ENCODE data around the gene CPNE5. TPM values are rescaled to one million over a fixed set of nuclear protein-coding genes. Genes with fewer than 3 reads are reported as not detected.

The CPNE5 gene
- total and polyA plus RNA-seq, 7 experiments from 2014 or later = 0.09 to 5.1 (median 1.3) TPM; not detected in 1

GRCh38 chr6:36851626-36852025 is 12.4 kb upstream of the CPNE5 start:
- H3K36me3 ChIP-seq (ENCODE audit: control insufficient read depth in 2 of 3, insufficient read depth in 3 of 3, low read length in 3 of 3) = peaks cover 0 to 42% (median 0%) of the 10 kb centered on the region in 3 experiments
- Mint-ChIP-seq H3K36me3 (peaks cover 14 to 57% (median 37%) of the 10 kb centered on the region in 5 donors), H3K4me1 (peaks cover 0 to 13% (median 7%) of the 10 kb centered on the region in 7 donors), H3K27me3 (peaks cover 0 to 5% (median 5%) of the 10 kb centered on the region in 5 donors), H3K4me3 (no peak overlapping the region), H3K9me3 (peaks cover 0 to 23% (median 11%) of the 10 kb centered on the region in 11 donors), H3K27ac (no peak overlapping the region)
- DNase-seq (no peak), ATAC-seq (no peak)
- ChIA-PET POLR2A (no interaction called here), CTCF (interaction anchor here (0.5 to 4.3 kb wide), 8 partner anchors 24 to 339 kb away, joined by 3 to 16 read pairs (median 4); no protein-coding TSS in a partner anchor)
- peaks cover 0 to 13% (median 0%) of the 10 kb centered on the region in 3 experiments for H3K9me3 ChIP-seq (ENCODE audit: control insufficient read depth in 2 of 3, low read length in 3 of 3)
- H3K4me3 ChIP-seq (ENCODE audit: low read length) = no peak overlapping the region
- H3K4me1 ChIP-seq (ENCODE audit: control insufficient read depth in 2 of 2, insufficient read depth in 2 of 2, low read length in 2 of 2) = no peaks in the 10 kb centered on the region
- H3K27me3 ChIP-seq (ENCODE audit: control insufficient read depth in 2 of 2, insufficient read depth in 2 of 2, low read length in 2 of 2) = no peaks in the 10 kb centered on the region
- intact Hi-C loops (cut with micrococcal nuclease) = loop anchor here (1.0 to 5.0 kb wide), 3 partner anchors 69 to 229 kb away; no protein-coding TSS in a partner anchor
- no peak overlapping the region for H3K27ac ChIP-seq (ENCODE audit: low read depth, low read length)

GRCh38 chr6:36851149-36851614 is 11.9 kb upstream of the CPNE5 start:
- Histone ChIP-seq H3K4me1 (ENCODE audit: control insufficient read depth in 2 of 2, insufficient read depth in 2 of 2, low read length in 2 of 2) (no peaks in the 10 kb centered on the region), H3K4me3 (ENCODE audit: low read length) (no peak overlapping the region), H3K27me3 (ENCODE audit: control insufficient read depth in 2 of 2, insufficient read depth in 2 of 2, low read length in 2 of 2) (no peaks in the 10 kb centered on the region), H3K27ac (ENCODE audit: low read depth, low read length) (no peak overlapping the region), H3K36me3 (ENCODE audit: control insufficient read depth in 2 of 3, insufficient read depth in 3 of 3, low read length in 3 of 3) (peaks cover 0 to 37% (median 0%) of the 10 kb centered on the region in 3 experiments), H3K9me3 (ENCODE audit: control insufficient read depth in 2 of 3, low read length in 3 of 3) (peaks cover 0 to 13% (median 0%) of the 10 kb centered on the region in 3 experiments)
- ChIA-PET CTCF (interaction anchor here (0.6 to 4.3 kb wide), 6 partner anchors 15 to 93 kb away, joined by 3 to 16 read pairs (median 4); no protein-coding TSS in a partner anchor), POLR2A (no interaction called here)
- intact Hi-C loops (cut with micrococcal nuclease) = loop anchor here (1.0 to 5.0 kb wide), 3 partner anchors 69 to 228 kb away; no protein-coding TSS in a partner anchor
- Mint-ChIP-seq H3K9me3 (peaks cover 0 to 23% (median 11%) of the 10 kb centered on the region in 11 donors), H3K4me3 (no peak overlapping the region), H3K27me3 (peaks cover 0 to 5% (median 5%) of the 10 kb centered on the region in 5 donors), H3K4me1 (peaks cover 0 to 13% (median 7%) of the 10 kb centered on the region in 7 donors), H3K36me3 (peaks cover 14 to 53% (median 34%) of the 10 kb centered on the region in 5 donors), H3K27ac (no peak overlapping the region)
- DNase-seq (peak in 5 of 9 donors; percentile 38 to 54 (median 44)), ATAC-seq (no peak)

GRCh38 chr6:36850021-36850420 is 10.8 kb upstream of the CPNE5 start:
- Histone ChIP-seq H3K27ac (ENCODE audit: low read depth, low read length) (no peak overlapping the region), H3K4me1 (ENCODE audit: control insufficient read depth in 2 of 2, insufficient read depth in 2 of 2, low read length in 2 of 2) (no peaks in the 10 kb centered on the region), H3K9me3 (ENCODE audit: control insufficient read depth in 2 of 3, low read length in 3 of 3) (peaks cover 0 to 13% (median 0%) of the 10 kb centered on the region in 3 experiments), H3K4me3 (ENCODE audit: low read length) (no peak overlapping the region), H3K36me3 (ENCODE audit: control insufficient read depth in 2 of 3, insufficient read depth in 3 of 3, low read length in 3 of 3) (peaks cover 0 to 25% (median 0%) of the 10 kb centered on the region in 3 experiments), H3K27me3 (ENCODE audit: control insufficient read depth in 2 of 2, insufficient read depth in 2 of 2, low read length in 2 of 2) (no peaks in the 10 kb centered on the region)
- ChIA-PET CTCF (interaction anchor here (0.5 to 4.3 kb wide), 6 partner anchors 16 to 1122 kb away, joined by 3 to 16 read pairs (median 4); partner anchors contain the start of gene C6orf89), POLR2A (no interaction called here)
- intact Hi-C loops (cut with micrococcal nuclease) = loop anchor here (2.0 to 5.0 kb wide), 2 partner anchors 68 to 227 kb away; no protein-coding TSS in a partner anchor
- Mint-ChIP-seq H3K4me3 (no peak overlapping the region), H3K27me3 (peaks cover 0 to 5% (median 5%) of the 10 kb centered on the region in 5 donors), H3K36me3 (peaks cover 14 to 44% (median 30%) of the 10 kb centered on the region in 5 donors), H3K9me3 (peaks cover 0 to 23% (median 11%) of the 10 kb centered on the region in 11 donors), H3K4me1 (peaks cover 0 to 13% (median 7%) of the 10 kb centered on the region in 7 donors), H3K27ac (peak overlapping the region in 1 of 9 donors; percentile 57)
- no peak for ATAC-seq
- no peak for DNase-seq

- H3K9me3 Mint-ChIP-seq = peaks cover 0 to 23% (median 11%) of the 10 kb centered on the region in 11 donors
- no peaks in the 10 kb centered on the region for H3K27me3 ChIP-seq (ENCODE audit: control insufficient read depth in 2 of 2, insufficient read depth in 2 of 2, low read length in 2 of 2)
- peak overlapping the region in 1 of 9 donors; percentile 21 for H3K27ac Mint-ChIP-seq
- ATAC-seq (no peak), DNase-seq (no peak)
- no peak overlapping the region for H3K4me3 ChIP-seq (ENCODE audit: low read length)
- H3K9me3 ChIP-seq (ENCODE audit: control insufficient read depth in 2 of 3, low read length in 3 of 3) = peaks cover 0 to 13% (median 0%) of the 10 kb centered on the region in 3 experiments
- POLR2A ChIA-PET = no interaction called here
- H3K4me3 Mint-ChIP-seq = peak overlapping the region in 2 of 10 donors; percentile 13 to 58
- H3K27ac ChIP-seq (ENCODE audit: low read depth, low read length) = no peak overlapping the region
- no peaks in the 10 kb centered on the region for H3K4me1 ChIP-seq (ENCODE audit: control insufficient read depth in 2 of 2, insufficient read depth in 2 of 2, low read length in 2 of 2)
- peaks cover 0 to 5% (median 5%) of the 10 kb centered on the region in 5 donors for H3K27me3 Mint-ChIP-seq
- intact Hi-C loops (cut with micrococcal nuclease) = no loop called here
- peaks cover 0 to 13% (median 7%) of the 10 kb centered on the region in 7 donors for H3K4me1 Mint-ChIP-seq
- peaks cover 8 to 34% (median 21%) of the 10 kb centered on the region in 5 donors for H3K36me3 Mint-ChIP-seq
- CTCF ChIA-PET = interaction anchor here (1.0 to 4.3 kb wide), 4 partner anchors 16 to 82 kb away, joined by 3 to 16 read pairs (median 4); partner anchors contain the start of gene C6orf89
- H3K36me3 ChIP-seq (ENCODE audit: control insufficient read depth in 2 of 3, insufficient read depth in 3 of 3, low read length in 3 of 3) = peaks cover 0 to 14% (median 0%) of the 10 kb centered on the region in 3 experiments
Observed at GRCh38 chr6:36848658-36849441, 9.6 kb upstream of the CPNE5 start.

- Histone ChIP-seq H3K27ac (ENCODE audit: low read depth, low read length) (no peak overlapping the region), H3K4me1 (ENCODE audit: control insufficient read depth in 2 of 2, insufficient read depth in 2 of 2, low read length in 2 of 2) (no peaks in the 10 kb centered on the region), H3K4me3 (ENCODE audit: low read length) (no peak overlapping the region), H3K9me3 (ENCODE audit: control insufficient read depth in 2 of 3, low read length in 3 of 3) (peaks cover 0 to 13% (median 0%) of the 10 kb centered on the region in 3 experiments), H3K36me3 (ENCODE audit: control insufficient read depth in 2 of 3, insufficient read depth in 3 of 3, low read length in 3 of 3) (peaks cover 0 to 5% (median 0%) of the 10 kb centered on the region in 3 experiments), H3K27me3 (ENCODE audit: control insufficient read depth in 2 of 2, insufficient read depth in 2 of 2, low read length in 2 of 2) (peaks cover 0 to 3% of the 10 kb centered on the region in 2 donors)
- H3K27me3 Mint-ChIP-seq = peaks cover 0 to 5% (median 5%) of the 10 kb centered on the region in 5 donors
- peaks cover 0 to 23% (median 11%) of the 10 kb centered on the region in 11 donors for H3K9me3 Mint-ChIP-seq
- peaks cover 6 to 26% (median 17%) of the 10 kb centered on the region in 5 donors for H3K36me3 Mint-ChIP-seq
- peaks cover 0 to 13% (median under 1%) of the 10 kb centered on the region in 7 donors for H3K4me1 Mint-ChIP-seq
- intact Hi-C loops (cut with micrococcal nuclease) = no loop called here
- no peak for DNase-seq
- H3K27ac Mint-ChIP-seq = no peak overlapping the region
- ChIA-PET CTCF (interaction anchor here (2.0 to 4.3 kb wide), 2 partner anchors 79 to 81 kb away, joined by 5 to 16 read pairs; no protein-coding TSS in a partner anchor), POLR2A (interaction anchor here (0.6 kb wide), 1 partner anchor 979 kb away, joined by 3 read pairs; no protein-coding TSS in a partner anchor)
- no peak for ATAC-seq
- no peak overlapping the region for H3K4me3 Mint-ChIP-seq
Observed at GRCh38 chr6:36847991-36848390, 8.7 kb upstream of the CPNE5 start.

GRCh38 chr6:36847152-36847551 is 7.9 kb upstream of the CPNE5 start:
- CTCF ChIA-PET = interaction anchor here (0.7 to 4.3 kb wide), 3 partner anchors 65 to 88 kb away, joined by 3 to 16 read pairs (median 5); no protein-coding TSS in a partner anchor
- no peak overlapping the region for H3K4me3 ChIP-seq (ENCODE audit: low read length)
- no peak overlapping the region for H3K27ac ChIP-seq (ENCODE audit: low read depth, low read length)
- H3K9me3 ChIP-seq (ENCODE audit: control insufficient read depth in 2 of 3, low read length in 3 of 3) = peaks cover 0 to 13% (median 0%) of the 10 kb centered on the region in 3 experiments
- H3K27me3 ChIP-seq (ENCODE audit: control insufficient read depth in 2 of 2, insufficient read depth in 2 of 2, low read length in 2 of 2) = peaks cover 0 to 4% of the 10 kb centered on the region in 2 donors
- H3K27me3 Mint-ChIP-seq = peaks cover 0 to 5% (median 5%) of the 10 kb centered on the region in 5 donors
- H3K36me3 ChIP-seq (ENCODE audit: control insufficient read depth in 2 of 3, insufficient read depth in 3 of 3, low read length in 3 of 3) = no peaks in the 10 kb centered on the region
- intact Hi-C loops (cut with micrococcal nuclease) = no loop called here
- POLR2A ChIA-PET = no interaction called here
- no peak overlapping the region for H3K27ac Mint-ChIP-seq
- no peak overlapping the region for H3K4me3 Mint-ChIP-seq
- ATAC-seq (no peak), DNase-seq (no peak)
- peaks cover 0 to 13% (median 0%) of the 10 kb centered on the region in 7 donors for H3K4me1 Mint-ChIP-seq
- H3K36me3 Mint-ChIP-seq = peaks cover 5 to 21% (median 13%) of the 10 kb centered on the region in 5 donors
- H3K4me1 ChIP-seq (ENCODE audit: control insufficient read depth in 2 of 2, insufficient read depth in 2 of 2, low read length in 2 of 2) = no peaks in the 10 kb centered on the region
- peaks cover 0 to 23% (median 11%) of the 10 kb centered on the region in 11 donors for H3K9me3 Mint-ChIP-seq

All from naive thymus-derived CD4-positive, alpha-beta T cell (primary cell).